GM23338 (cell line): Measurements from ENCODE around the gene TNS3. TPM values are rescaled to one million over a fixed set of nuclear protein-coding genes. Genes with fewer than 3 reads are reported as not detected.
A peak's percentile ranks its signal among the peaks of the same experiment; 100 is the strongest.

Experiments used
- ATAC-seq: fragments of 200-7000 bp; cut with Tn5 transposase; 3 replicates; pipeline ENCODE4 v1.9.1; 2020
- DNase-seq: peaks from one replicate; pipeline ENCODE4 v3.0.0-alpha.2; 2015; ENCODE audit warnings: low spot score
- H2AFZ ChIP-seq: fragments of 200-600 bp; sonication (generic); 2 replicates; pipeline ENCODE4 v1.8.0; 2016; ENCODE audit warnings: antibody characterized with exemption, mild to moderate bottlenecking, moderate library complexity
- H3F3A ChIP-seq: fragments of 200-600 bp; sonication (generic); replicated peaks from 2 replicates; pipeline ENCODE4 v1.8.0; 2017; ENCODE audit warnings: antibody characterized with exemption, mixed run types, low read depth
- H3K27ac ChIP-seq: fragments of 200-600 bp; sonication (generic); 2 replicates; pipeline ENCODE4 v1.6.1; 2016; ENCODE audit warnings: low read depth
- H3K27me3 ChIP-seq: fragments of 200-600 bp; sonication (generic); 2 replicates; pipeline ENCODE4 v1.8.0; 2016; ENCODE audit warnings: mild to moderate bottlenecking, mixed run types, moderate library complexity; ENCODE audit not compliant: insufficient read depth
- H3K36me3 ChIP-seq: fragments of 200-600 bp; sonication (generic); 2 replicates; pipeline ENCODE4 v1.8.0; 2016; ENCODE audit warnings: mild to moderate bottlenecking; ENCODE audit not compliant: insufficient read depth
- H3K4me1 ChIP-seq: fragments of 200-600 bp; sonication (generic); 2 replicates; pipeline ENCODE4 v1.8.0; 2016; ENCODE audit warnings: mild to moderate bottlenecking, moderate library complexity; ENCODE audit not compliant: insufficient read depth
- H3K4me2 ChIP-seq: fragments of 200-600 bp; sonication (generic); 2 replicates; pipeline ENCODE4 v1.7.1; 2017; ENCODE audit warnings: mixed run types
- H3K4me3 ChIP-seq: fragments of 200-600 bp; sonication (generic); 2 replicates; pipeline ENCODE4 v1.6.1; 2016; ENCODE audit warnings: mixed run types
- H3K79me2 ChIP-seq: fragments of 200-600 bp; sonication (generic); replicated peaks from 2 replicates; pipeline ENCODE4 v1.8.0; 2017; ENCODE audit warnings: mild to moderate bottlenecking; ENCODE audit not compliant: insufficient read depth
- H3K9me2 ChIP-seq: fragments of 200-600 bp; sonication (generic); 2 replicates; pipeline ENCODE4 v1.8.0; 2017; ENCODE audit not compliant: insufficient read depth
- H4K20me1 ChIP-seq: fragments of 200-600 bp; sonication (generic); replicated peaks from 2 replicates; pipeline ENCODE4 v1.8.0; 2017; ENCODE audit warnings: mild to moderate bottlenecking; ENCODE audit not compliant: insufficient read depth
- H3K27ac Mint-ChIP-seq: 2 replicates; pipeline ENCODE4 v1.8.0; 2020; ENCODE audit warnings: inconsistent platforms, mild to moderate bottlenecking, moderate library complexity, mixed read lengths
- H3K27me3 Mint-ChIP-seq: 3 replicates; pipeline ENCODE4 v1.8.0; 2022; ENCODE audit warnings: low read depth, mild to moderate bottlenecking, moderate library complexity, mixed read lengths, inconsistent platforms; ENCODE audit not compliant: insufficient read depth, poor library complexity
- H3K36me3 Mint-ChIP-seq: 3 replicates; pipeline ENCODE4 v1.8.0; 2021; ENCODE audit warnings: low read depth, mild to moderate bottlenecking, inconsistent platforms, moderate library complexity, mixed read lengths
- H3K4me1 Mint-ChIP-seq: 3 replicates; pipeline ENCODE4 v1.8.0; 2020; ENCODE audit warnings: mild to moderate bottlenecking, inconsistent platforms, mixed read lengths
- H3K4me3 Mint-ChIP-seq: 3 replicates; pipeline ENCODE4 v1.8.0; 2021; ENCODE audit warnings: moderate library complexity, mild to moderate bottlenecking, inconsistent platforms, mixed read lengths
- H3K9me3 Mint-ChIP-seq: 3 replicates; pipeline ENCODE4 v1.8.0; 2020; ENCODE audit warnings: moderate library complexity, mild to moderate bottlenecking, inconsistent platforms, mixed read lengths
- CTCF ChIP-seq, 2 experiments: fragments of 200-600 bp in 1 of 2; sonication (generic) in 1 of 2; conservative IDR thresholded peaks; 2 replicates each; pipeline versions ENCODE4 v1.5.1 to v1.6.1; 2016 to 2017; ENCODE audit warnings: antibody characterized with exemption in 2 of 2, low read depth in 2 of 2, mild to moderate bottlenecking in 2 of 2, moderate library complexity in 1 of 2
- ETS1 ChIP-seq: IDR thresholded peaks from 2 replicates; pipeline ENCODE4 v1.6.1; 2016; ENCODE audit warnings: antibody characterized with exemption
- EZH2 ChIP-seq: fragments of 200-600 bp; sonication (generic); IDR thresholded peaks from one replicate; pipeline ENCODE4 v1.8.0; 2017; ENCODE audit warnings: antibody characterized with exemption, mild to moderate bottlenecking, low read depth; ENCODE audit not compliant: unreplicated experiment
- NANOG ChIP-seq: IDR thresholded peaks from 2 replicates; pipeline ENCODE4 v1.6.1; 2016; ENCODE audit warnings: antibody characterized with exemption, borderline replicate concordance
- POLR2AphosphoS5 ChIP-seq: IDR thresholded peaks from 2 replicates; pipeline ENCODE4 v1.6.1; 2016; ENCODE audit warnings: antibody characterized with exemption, low read depth
- ZNF331 ChIP-seq: fragments of 250-450 bp; sonication (Bioruptor Pico); IDR thresholded peaks from 2 replicates; pipeline ENCODE4 v1.5.0; 2020; ENCODE audit warnings: low read depth, mild to moderate bottlenecking, moderate library complexity
- ZNF462 ChIP-seq: fragments of 250-450 bp; sonication (Bioruptor Pico); IDR thresholded peaks from 2 replicates; pipeline ENCODE4 v1.5.0; 2020; ENCODE audit warnings: mild to moderate bottlenecking, moderate library complexity
- polyA plus RNA-seq: library from polyadenylated mRNA; unstranded; fragments of >200 nt; fragmentation: Nextera tagmentation; extraction: Ambion mirVana; gene quantifications from 2 replicates; pipeline ENCODE4 v1.2.1, GENCODE V29; 2016
- total RNA-seq: library from RNA; depleted of rRNA; stranded (reverse); fragments of >200 nt; shearing (Covaris generic); gene quantifications from 2 replicates; pipeline ENCODE4 v1.2.3, GENCODE V29; 2014

The TNS3 gene
- total and polyA plus RNA-seq, 2 experiments from 2014 or later: 6.2 to 28.7 TPM

GRCh38 chr7:47416492-47417480, 165.1 kb downstream of the TNS3 start:
- ATAC-seq: peak; percentile 56
- no peak overlapping the region for H2AFZ ChIP-seq
- H3K4me1 Mint-ChIP-seq: peaks cover 10% of the 10 kb centered on the region
- no peak for DNase-seq
- no peak overlapping the region for H3K27ac ChIP-seq
- no peak overlapping the region for H3K27ac Mint-ChIP-seq
- H3K4me1 ChIP-seq: peaks cover 5% of the 10 kb centered on the region; the same call in 1 of the 2 replicates
- H3K36me3 ChIP-seq: no peaks in the 10 kb centered on the region; the same call in 1 of the 2 replicates
- no peaks in the 10 kb centered on the region for H3K9me2 ChIP-seq
- TF ChIP-seq EZH2: no peak
- peak in 1 of 2 experiments; percentile 8; a peak in 1 of 4 replicates for TF ChIP-seq CTCF (conservative IDR thresholded peaks at IDR 0.05; ENCODE audit: low read depth in 2 of 2)
- 0 out of 2 replicates have a peak, but pooled peaks cover 2% of the 10 kb centered on the region for H4K20me1 ChIP-seq
- H3F3A ChIP-seq: no peaks in the 10 kb centered on the region
- no peaks in the 10 kb centered on the region for H3K79me2 ChIP-seq
- H3K36me3 Mint-ChIP-seq: peaks cover 18% of the 10 kb centered on the region
- no peaks in the 10 kb centered on the region for H3K27me3 ChIP-seq
- no peaks in the 10 kb centered on the region; the same call in 2 of the 3 replicates for H3K9me3 Mint-ChIP-seq
- no peak overlapping the region for H3K4me3 Mint-ChIP-seq
- no peaks in the 10 kb centered on the region for H3K27me3 Mint-ChIP-seq
- no peak overlapping the region for H3K4me3 ChIP-seq
- H3K4me2 ChIP-seq: no peak overlapping the region

- Histone ChIP-seq H3K79me2 (no peaks in the 10 kb centered on the region), H4K20me1 (0 out of 2 replicates have a peak, but pooled peaks cover 2% of the 10 kb centered on the region), H3F3A (no peaks in the 10 kb centered on the region), H3K27ac (no peak overlapping the region), H3K36me3 (0 out of 2 replicates have a peak, but pooled peaks cover 4% of the 10 kb centered on the region), H3K4me1 (peaks cover 5% of the 10 kb centered on the region; the same call in 1 of the 2 replicates), H3K9me2 (no peaks in the 10 kb centered on the region), H3K4me2 (no peak overlapping the region), H3K4me3 (no peak overlapping the region), H2AFZ (no peak overlapping the region), H3K27me3 (no peaks in the 10 kb centered on the region)
- H3K4me1 Mint-ChIP-seq: peaks cover 10% of the 10 kb centered on the region
- H3K4me3 Mint-ChIP-seq: no peak overlapping the region
- DNase-seq (no peak), ATAC-seq (no peak)
- H3K27ac Mint-ChIP-seq: no peak overlapping the region; the same call in 1 of the 2 replicates
- H3K27me3 Mint-ChIP-seq: no peaks in the 10 kb centered on the region
- H3K36me3 Mint-ChIP-seq: peaks cover 18% of the 10 kb centered on the region
- H3K9me3 Mint-ChIP-seq: no peaks in the 10 kb centered on the region; the same call in 2 of the 3 replicates
- TF ChIP-seq ETS1: no peak
- TF ChIP-seq NANOG: no peak
- TF ChIP-seq ZNF462 (CRISPR knock-in tag): no peak
- no peak for TF ChIP-seq POLR2AphosphoS5
- TF ChIP-seq ZNF331 (CRISPR knock-in tag): no peak
Measured at GRCh38 chr7:47415318-47416212, 166.3 kb downstream of the TNS3 start.
